GM12873 (cell line): Measurements from ENCODE around the gene DERA.

Source experiments
- TF ChIP-seq, protein P1 (sequence below): IDR thresholded peaks from 2 replicates; pipeline ENCODE4 v1.5.1; 2012; ENCODE audit warnings: low read depth, mild to moderate bottlenecking, moderate library complexity, low read length, control low read depth; ENCODE audit not compliant: insufficient read depth; ENCODE audit errors: missing control alignments

DERA gene

GRCh38 chr12:15875863-15876262 lies 35.3 kb upstream of the DERA start:
- TF ChIP-seq, protein P1, sequence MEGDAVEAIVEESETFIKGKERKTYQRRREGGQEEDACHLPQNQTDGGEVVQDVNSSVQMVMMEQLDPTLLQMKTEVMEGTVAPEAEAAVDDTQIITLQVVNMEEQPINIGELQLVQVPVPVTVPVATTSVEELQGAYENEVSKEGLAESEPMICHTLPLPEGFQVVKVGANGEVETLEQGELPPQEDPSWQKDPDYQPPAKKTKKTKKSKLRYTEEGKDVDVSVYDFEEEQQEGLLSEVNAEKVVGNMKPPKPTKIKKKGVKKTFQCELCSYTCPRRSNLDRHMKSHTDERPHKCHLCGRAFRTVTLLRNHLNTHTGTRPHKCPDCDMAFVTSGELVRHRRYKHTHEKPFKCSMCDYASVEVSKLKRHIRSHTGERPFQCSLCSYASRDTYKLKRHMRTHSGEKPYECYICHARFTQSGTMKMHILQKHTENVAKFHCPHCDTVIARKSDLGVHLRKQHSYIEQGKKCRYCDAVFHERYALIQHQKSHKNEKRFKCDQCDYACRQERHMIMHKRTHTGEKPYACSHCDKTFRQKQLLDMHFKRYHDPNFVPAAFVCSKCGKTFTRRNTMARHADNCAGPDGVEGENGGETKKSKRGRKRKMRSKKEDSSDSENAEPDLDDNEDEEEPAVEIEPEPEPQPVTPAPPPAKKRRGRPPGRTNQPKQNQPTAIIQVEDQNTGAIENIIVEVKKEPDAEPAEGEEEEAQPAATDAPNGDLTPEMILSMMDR, result no peak

- TF ChIP-seq, protein P1, result no peak
Observed at GRCh38 chr12:15879413-15879812, 31.7 kb upstream of the DERA start.

DNA sequence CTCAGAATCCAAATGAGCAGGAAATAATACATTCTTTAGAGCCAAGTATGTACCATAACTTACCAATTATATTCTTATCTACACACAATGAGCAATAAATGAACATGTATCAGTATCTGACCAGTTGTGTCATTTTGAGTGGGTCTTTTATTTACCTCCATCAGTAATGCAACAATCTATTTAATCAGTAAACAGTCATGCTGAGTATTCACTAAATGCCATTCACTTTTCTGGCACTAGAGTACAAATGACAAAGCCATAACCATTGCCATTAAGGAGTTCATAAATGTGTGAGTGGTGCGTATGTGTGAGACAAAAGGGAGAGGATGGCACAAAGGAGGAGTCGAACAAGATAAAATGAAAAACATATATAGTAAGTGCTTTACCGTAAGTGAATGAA lies 30.4 kb upstream of the DERA start:
- TF ChIP-seq, protein P1, result no peak

- TF ChIP-seq, protein P1, result no peak
Observed at GRCh38 chr12:15882118-15882971, 28.8 kb upstream of the DERA start, which contains the start of gene STRAP. Gene STRAP (plus strand): TSS chr12:15882387. CDS start chr12:15882708, 321 bp downstream.

DNA sequence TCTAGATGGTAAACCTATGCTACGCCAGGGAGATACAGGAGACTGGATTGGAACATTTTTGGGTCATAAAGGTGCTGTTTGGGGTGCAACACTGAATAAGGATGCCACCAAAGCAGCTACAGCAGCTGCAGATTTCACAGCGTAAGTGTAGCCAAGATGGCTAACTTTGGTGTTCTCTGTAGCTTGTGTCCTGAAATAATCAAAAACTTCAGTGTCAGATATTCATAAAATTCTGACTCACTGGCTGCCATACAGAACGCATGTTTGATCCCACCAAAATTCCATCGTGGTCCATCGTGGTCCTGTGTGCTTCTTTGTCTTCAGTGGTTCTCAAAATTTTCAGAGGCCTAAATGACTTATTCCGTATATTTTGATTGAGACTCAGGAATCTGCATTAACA lies 27.6 kb upstream of the DERA start:
- TF ChIP-seq, protein P1, result no peak

- TF ChIP-seq, protein P1, result no peak
Observed at GRCh38 chr12:15886372-15887042, 24.6 kb upstream of the DERA start.

DNA sequence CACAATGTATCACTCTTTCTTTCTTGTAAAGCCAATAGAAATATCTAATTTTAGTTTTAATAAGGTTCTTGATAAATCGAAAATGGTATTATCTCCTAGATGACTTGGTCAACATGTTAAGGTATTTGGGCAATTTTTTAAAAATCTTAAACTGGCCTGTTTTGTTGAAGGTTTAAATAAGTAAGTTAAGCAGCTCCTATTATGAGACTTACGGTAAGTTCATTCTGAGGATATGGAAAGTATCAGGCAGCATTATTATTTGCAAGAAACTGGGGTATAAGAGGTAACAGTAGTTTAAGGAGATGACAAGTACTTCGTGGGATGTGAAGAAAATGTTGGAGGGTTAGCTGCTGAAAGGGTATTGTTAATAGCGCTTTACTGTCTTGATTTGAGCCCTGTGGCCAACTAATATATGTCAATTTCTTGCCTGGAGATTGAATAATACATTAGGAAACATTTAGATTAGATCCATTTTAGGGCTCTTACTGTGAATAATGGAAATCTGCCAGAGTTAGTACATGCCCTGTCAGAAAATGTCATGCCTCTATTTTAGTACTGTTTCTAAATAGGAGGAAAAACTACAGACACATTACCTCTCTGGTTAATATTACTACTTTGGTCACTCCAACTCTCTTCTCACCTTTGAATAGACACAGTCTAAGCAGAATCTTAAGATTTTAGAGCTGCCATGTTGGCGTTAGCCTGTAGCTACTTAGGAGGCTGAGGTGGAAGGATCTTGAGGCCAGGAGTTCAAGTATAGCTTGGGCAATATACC lies 23.9 kb upstream of the DERA start:
- TF ChIP-seq, protein P1, result no peak
